Heart right ventricle (tissue), 16 donors: ENCODE data around the gene OR2B2. TPM values are rescaled to one million over a fixed set of nuclear protein-coding genes. Genes with fewer than 3 reads are reported as not detected.

Source experiments
- ATAC-seq, 8 donors: fragments of 200-7000 bp; cut with Tn5 transposase; one replicate each; pipeline ENCODE4 v1.9.1; 2020; ENCODE audit warnings: mild to moderate bottlenecking in 8 of 8, moderate library complexity in 8 of 8, moderate number of reproducible peaks in 1 of 8
- DNase-seq, 2 donors: peaks; one replicate each; pipeline ENCODE4 v3.0.0-alpha.2; 2020
- H3K27ac ChIP-seq, 10 donors: fragments of 200-600 bp; sonication (generic) in 2 of 10; one replicate each; pipeline versions ENCODE4 v1.5.0 to v1.8.0; 2020 to 2022; ENCODE audit warnings: mild to moderate bottlenecking in 3 of 10
- H3K27me3 ChIP-seq, 7 donors: fragments of 200-600 bp; one replicate each; pipeline ENCODE4 v1.8.0; 2021 to 2022; ENCODE audit warnings: mild to moderate bottlenecking in 2 of 7
- H3K36me3 ChIP-seq, 9 donors: fragments of 200-600 bp; sonication (generic) in 1 of 9; one replicate each; pipeline versions ENCODE4 v1.5.0 to v1.8.0; 2020 to 2022; ENCODE audit warnings: mild to moderate bottlenecking in 2 of 9
- H3K4me1 ChIP-seq, 9 donors: fragments of 200-600 bp; sonication (generic) in 1 of 9; one replicate each; pipeline versions ENCODE4 v1.5.0 to v1.8.0; 2020 to 2022; ENCODE audit warnings: mild to moderate bottlenecking in 4 of 9
- H3K4me3 ChIP-seq, 10 donors: fragments of 200-600 bp; sonication (generic) in 2 of 10; one replicate each; pipeline versions ENCODE4 v1.5.0 to v1.8.0; 2020 to 2022; ENCODE audit warnings: mild to moderate bottlenecking in 7 of 10, moderate library complexity in 2 of 10
- H3K9me3 ChIP-seq, 11 donors: fragments of 200-600 bp in 10 of 11; sonication (generic) in 2 of 11; one replicate each; pipeline versions ENCODE4 v1.5.0 to v1.8.0; 2013 to 2022; ENCODE audit warnings: mild to moderate bottlenecking in 2 of 11, control low read depth in 1 of 11, moderate library complexity in 1 of 11
- WGBS, 2 donors: extraction: QIAGEN DNeasy Blood & Tissue Kit; methylation state at CpG; one replicate each; pipeline ENCODE4 v1.1.7; 2013; ENCODE audit warnings: inconsistent platforms in 1 of 2; 5-methylcytosine and 5-hydroxymethylcytosine counted together
- intact Hi-C, 10 donors: fragments of 100-400 bp; cut with DNase I; formaldehyde crosslinking; loops; one replicate each; pipeline versions ENCODE4 v1.11.1 to v1.14.2; 2022
- polyA plus RNA-seq, 2 donors: library from polyadenylated mRNA; stranded (reverse); fragments of 200-250 nt; gene quantifications; one replicate each; pipeline ENCODE4 v1.2.3, GENCODE V29; 2013
- total RNA-seq, 10 donors: library from RNA; stranded (reverse); fragmentation: NEBNext Ultra II Directional in 3 of 10; extraction: Animal tissue kit (Norgen Biotek cat#: 25700) in 3 of 10; gene quantifications; one replicate each; pipeline versions ENCODE4 v1.2.1 to v1.2.4, GENCODE V29; 2021 to 2023
- TF ChIP-seq, protein P1 (sequence below), 9 donors: fragments of 200-600 bp; sonication (generic) in 2 of 9; IDR thresholded peaks; one replicate each; pipeline versions ENCODE4 v1.5.0 to v1.8.0; 2021 to 2022; ENCODE audit warnings: antibody characterized with exemption in 9 of 9, mild to moderate bottlenecking in 5 of 9, moderate library complexity in 1 of 9
- donor health status: Arrhythmogenic right ventricular cardiomyopathy.
- donor health status: ischemic (EF 13 %, LVEDD 7.1; RV severe dilation, severe dysfunction).
- donor health status: healthy with polysubstance abuse.
- donor health status: DM: no; HTN: yes; CAD: no.
- donor health status: DM: no; HTN: no; CAD: no.
- donor health status: ischemic (EF 25% LVEDD 6.9; RV normal size, moderate dysfunction).
- donor health status: ischemic (EF 25% LVEDD 5.7; RV mildly dilated, moderate dysfunction).
- donor health status: healthy.
- donor health status: DM: yes; HTN: yes; CAD: no.
- donor health status: Ischemic cardiomyopathy.
- donor health status: ischemic (EF 35%, LVEDD 5.7; RV mildly dilated, moderate dysfunction).
- donor health status: nonischemic (EF 11% LVEDD 7.7; RV severe dilation, severe dysfunction).
- donor health status: DM: yes; HTN: yes; CAD: no.
- donor health status: PGD.
- donor health status: ischemic (EF 29% LVEDD 5.4; RV normal size, mild dysfunction).
- donor health status: nonischemic (EF 23%, LVEDD 6.1; RV moderate dilation, normal function).

OR2B2 gene
- total and polyA plus RNA-seq, 12 donors = not detected

DNA sequence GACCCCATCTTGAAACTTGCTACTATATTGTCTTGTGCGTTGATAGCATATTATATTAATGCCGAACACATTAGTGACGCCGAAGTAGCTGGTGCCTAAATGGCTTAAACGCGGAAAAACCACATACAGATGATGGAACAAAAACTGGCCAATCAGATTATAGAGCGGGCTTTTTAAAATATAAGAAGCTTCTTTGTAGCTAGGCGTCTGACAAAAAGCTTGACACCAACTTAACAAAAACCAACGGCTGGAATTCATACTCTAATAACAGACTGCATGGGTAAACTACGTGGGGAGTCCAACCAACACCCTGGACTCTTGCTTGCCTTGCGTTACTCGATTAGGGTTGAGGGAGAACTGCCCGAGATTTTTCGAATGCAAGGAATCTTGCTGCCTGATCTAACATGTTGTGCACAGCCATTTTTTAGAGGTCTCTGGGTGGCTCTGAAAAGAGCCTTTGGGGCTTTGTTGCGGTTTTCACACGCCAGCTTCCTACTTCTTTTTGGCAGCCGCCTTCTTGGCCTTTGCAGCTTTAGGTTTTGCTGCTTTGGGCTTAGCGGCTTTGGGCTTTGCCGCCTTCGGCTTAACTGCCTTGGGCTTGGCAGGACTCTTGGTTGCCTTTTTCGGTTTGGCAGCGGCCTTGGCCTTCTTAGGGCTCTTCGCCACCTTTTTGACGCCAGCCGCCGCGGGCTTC, 45.7 kb downstream of the OR2B2 start:
- ATAC-seq = peak in 5 of 8 donors; percentile 19 to 41 (median 32)
- no peaks in the 10 kb centered on the region for H3K9me3 ChIP-seq
- DNase-seq = no peak
- H3K27ac ChIP-seq = peak overlapping the region in 2 of 10 donors; percentile 5 to 82
- TF ChIP-seq, protein P1, sequence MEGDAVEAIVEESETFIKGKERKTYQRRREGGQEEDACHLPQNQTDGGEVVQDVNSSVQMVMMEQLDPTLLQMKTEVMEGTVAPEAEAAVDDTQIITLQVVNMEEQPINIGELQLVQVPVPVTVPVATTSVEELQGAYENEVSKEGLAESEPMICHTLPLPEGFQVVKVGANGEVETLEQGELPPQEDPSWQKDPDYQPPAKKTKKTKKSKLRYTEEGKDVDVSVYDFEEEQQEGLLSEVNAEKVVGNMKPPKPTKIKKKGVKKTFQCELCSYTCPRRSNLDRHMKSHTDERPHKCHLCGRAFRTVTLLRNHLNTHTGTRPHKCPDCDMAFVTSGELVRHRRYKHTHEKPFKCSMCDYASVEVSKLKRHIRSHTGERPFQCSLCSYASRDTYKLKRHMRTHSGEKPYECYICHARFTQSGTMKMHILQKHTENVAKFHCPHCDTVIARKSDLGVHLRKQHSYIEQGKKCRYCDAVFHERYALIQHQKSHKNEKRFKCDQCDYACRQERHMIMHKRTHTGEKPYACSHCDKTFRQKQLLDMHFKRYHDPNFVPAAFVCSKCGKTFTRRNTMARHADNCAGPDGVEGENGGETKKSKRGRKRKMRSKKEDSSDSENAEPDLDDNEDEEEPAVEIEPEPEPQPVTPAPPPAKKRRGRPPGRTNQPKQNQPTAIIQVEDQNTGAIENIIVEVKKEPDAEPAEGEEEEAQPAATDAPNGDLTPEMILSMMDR (IDR thresholded peaks at IDR 0.05) = no peak
- 2 to 4% methylated on average over 27 of the region's 27 CpGs for WGBS, 2 donors
- intact Hi-C loops = no loop called here
- no peaks in the 10 kb centered on the region for H3K36me3 ChIP-seq
- peak overlapping the region; percentile 29 to 83 (median 63) for H3K4me3 ChIP-seq
- peaks cover 4 to 49% (median 43%) of the 10 kb centered on the region in 7 donors for H3K27me3 ChIP-seq
- peaks cover 5 to 49% (median 32%) of the 10 kb centered on the region in 9 donors for H3K4me1 ChIP-seq

- Histone ChIP-seq H3K4me3 (peak overlapping the region; percentile 46 to 83 (median 64)), H3K9me3 (no peaks in the 10 kb centered on the region), H3K27me3 (peaks cover 0 to 43% (median 37%) of the 10 kb centered on the region in 7 donors), H3K4me1 (peaks cover 5 to 43% (median 32%) of the 10 kb centered on the region in 9 donors), H3K27ac (peak overlapping the region in 1 of 10 donors; percentile 82), H3K36me3 (no peaks in the 10 kb centered on the region)
- TF ChIP-seq, protein P1 (IDR thresholded peaks at IDR 0.05) = no peak
- WGBS, 2 donors = 0 to 1% methylated on average over 17 of the region's 17 CpGs
- no peak for DNase-seq
- ATAC-seq = peak in 1 of 8 donors; percentile 16
- intact Hi-C loops = loop anchor here in 1 of 10 donors (2.0 kb wide), 1 partner anchor 27 kb away; a partner anchor contains a TSS
Measured at GRCh38 chr6:27865850-27866356, 46.3 kb downstream of the OR2B2 start.

DNA sequence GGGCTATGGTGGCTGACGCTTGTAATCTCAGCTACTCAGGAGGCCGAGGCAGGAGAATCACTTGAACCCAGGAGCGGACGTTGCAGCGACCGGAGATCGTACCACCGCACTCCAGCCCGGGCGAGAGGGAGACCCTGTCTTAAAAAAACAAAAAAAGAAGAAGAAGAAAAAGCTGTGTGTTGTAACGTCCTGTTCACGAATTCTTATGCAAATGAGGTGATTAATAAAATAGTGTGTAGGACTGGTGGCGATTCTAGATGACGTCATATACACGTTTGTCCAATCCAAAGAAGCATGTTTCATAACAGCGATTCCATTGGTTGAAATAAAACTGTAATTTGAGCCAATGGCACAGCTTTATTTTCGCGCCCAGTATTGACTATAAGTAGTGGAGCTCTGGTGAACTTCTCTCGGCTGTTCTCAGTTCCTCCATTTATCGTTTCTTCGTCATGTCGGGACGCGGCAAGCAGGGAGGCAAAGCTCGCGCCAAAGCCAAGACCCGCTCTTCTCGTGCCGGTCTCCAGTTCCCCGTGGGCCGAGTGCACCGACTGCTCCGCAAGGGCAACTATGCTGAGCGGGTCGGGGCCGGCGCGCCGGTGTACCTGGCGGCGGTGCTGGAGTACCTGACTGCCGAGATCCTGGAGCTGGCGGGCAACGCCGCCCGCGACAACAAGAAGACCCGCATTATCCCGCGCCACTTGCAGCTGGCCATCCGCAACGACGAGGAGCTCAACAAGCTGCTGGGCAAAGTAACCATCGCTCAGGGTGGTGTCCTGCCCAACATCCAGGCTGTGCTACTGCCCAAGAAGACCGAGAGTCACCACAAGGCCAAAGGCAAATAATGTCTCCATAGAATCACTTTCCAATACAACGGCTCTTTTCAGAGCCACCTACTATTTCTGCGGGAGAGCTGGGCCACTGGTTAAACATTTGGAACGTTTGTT, 47.0 kb downstream of the OR2B2 start:
- H3K27me3 ChIP-seq = peaks cover 0 to 36% (median 31%) of the 10 kb centered on the region in 7 donors
- intact Hi-C loops = loop anchor here in 2 of 10 donors (1.0 to 2.0 kb wide), 2 partner anchors 26 kb away; a partner anchor contains a TSS
- ATAC-seq (peak; percentile 86 to 95 (median 94)), DNase-seq (peak; percentile 44 to 77)
- H3K27ac ChIP-seq = peak overlapping the region in 7 of 10 donors; percentile 15 to 82 (median 51)
- WGBS, 2 donors = 0% methylated on average over 58 of the region's 58 CpGs
- TF ChIP-seq, protein P1 (IDR thresholded peaks at IDR 0.05) = no peak
- peak overlapping the region; percentile 46 to 83 (median 64) for H3K4me3 ChIP-seq
- peaks cover 5 to 42% (median 32%) of the 10 kb centered on the region in 9 donors for H3K4me1 ChIP-seq
- H3K36me3 ChIP-seq = no peaks in the 10 kb centered on the region
- H3K9me3 ChIP-seq = no peaks in the 10 kb centered on the region
